DND-41 (cell line): ENCODE results near the gene NDOR1.

Source experiments
- ATAC-seq: fragments of 200-7000 bp; cut with Tn5 transposase; 3 replicates; pipeline ENCODE4 v1.9.1; 2021; ENCODE audit warnings: low read depth; ENCODE audit not compliant: insufficient read depth
- DNase-seq: peaks from one replicate; pipeline ENCODE4 v3.0.0-alpha.2; 2020
- H2AFZ ChIP-seq: 2 replicates; pipeline ENCODE4 v1.6.0; 2012; ENCODE audit warnings: low read depth, low read length
- H3K27ac ChIP-seq: 2 replicates; pipeline ENCODE4 v1.5.1; 2012; ENCODE audit warnings: low read length, inconsistent platforms
- H3K27me3 ChIP-seq: fragments of 200-600 bp; sonication (generic); 2 replicates; pipeline ENCODE4 v1.6.0; 2012; ENCODE audit warnings: low read length, mild to moderate bottlenecking, inconsistent platforms; ENCODE audit not compliant: insufficient read depth, poor library complexity
- H3K36me3 ChIP-seq: 2 replicates; pipeline ENCODE4 v1.5.1; 2012; ENCODE audit warnings: low read length, inconsistent platforms; ENCODE audit not compliant: insufficient read depth
- H3K4me1 ChIP-seq: 2 replicates; pipeline ENCODE4 v1.5.1; 2012; ENCODE audit warnings: mild to moderate bottlenecking, low read length; ENCODE audit not compliant: insufficient read depth
- H3K4me2 ChIP-seq: 2 replicates; pipeline ENCODE4 v1.6.0; 2012; ENCODE audit warnings: mild to moderate bottlenecking, moderate library complexity, low read length, inconsistent platforms; ENCODE audit not compliant: insufficient read depth
- H3K4me3 ChIP-seq, 2 experiments: fragments of 200-600 bp in 1 of 2; shearing (Covaris generic) in 1 of 2; 2 replicates each; pipeline ENCODE4 v1.5.1; 2012 to 2016; ENCODE audit warnings: inconsistent platforms in 2 of 2, low read length in 2 of 2, mild to moderate bottlenecking in 2 of 2, low read depth in 1 of 2, moderate library complexity in 1 of 2
- H3K79me2 ChIP-seq: 2 replicates; pipeline ENCODE4 v1.6.0; 2012; ENCODE audit warnings: low read length, inconsistent platforms; ENCODE audit not compliant: insufficient read depth
- H3K9ac ChIP-seq: 2 replicates; pipeline ENCODE4 v1.6.0; 2012; ENCODE audit warnings: low read depth, mild to moderate bottlenecking, inconsistent platforms, low read length, moderate library complexity
- H3K9me3 ChIP-seq: 2 replicates; pipeline ENCODE4 v1.5.1; 2012; ENCODE audit warnings: low read length, moderate library complexity, mild to moderate bottlenecking, inconsistent platforms; ENCODE audit not compliant: insufficient read depth, severe bottlenecking
- H4K20me1 ChIP-seq: 2 replicates; pipeline ENCODE4 v1.6.0; 2012; ENCODE audit warnings: low read length; ENCODE audit not compliant: insufficient read depth
- CTCF ChIP-seq: IDR thresholded peaks from 2 replicates; pipeline ENCODE4 v1.5.1; 2012; ENCODE audit warnings: borderline replicate concordance, low read length, moderate library complexity, mild to moderate bottlenecking; ENCODE audit not compliant: poor library complexity, severe bottlenecking; ENCODE audit errors: extremely low read depth
- EZH2 ChIP-seq: IDR thresholded peaks from 3 replicates; pipeline ENCODE4 v1.6.1; 2012; ENCODE audit warnings: borderline replicate concordance, low read depth, mild to moderate bottlenecking, moderate library complexity, low read length, inconsistent platforms; ENCODE audit not compliant: severe bottlenecking

Gene NDOR1

GRCh38 chr9:137165250-137165836, 40.2 kb upstream of the NDOR1 start:
- H3K27me3 ChIP-seq = peaks cover 28% of the 10 kb centered on the region
- no peaks in the 10 kb centered on the region for H3K9me3 ChIP-seq
- no peaks in the 10 kb centered on the region for H4K20me1 ChIP-seq
- no peak overlapping the region for H3K27ac ChIP-seq
- no peak overlapping the region for H2AFZ ChIP-seq
- H3K9ac ChIP-seq = no peak overlapping the region
- H3K36me3 ChIP-seq = no peaks in the 10 kb centered on the region
- TF ChIP-seq CTCF = no peak
- no peak for TF ChIP-seq EZH2
- ATAC-seq (no peak), DNase-seq (no peak)
- H3K4me2 ChIP-seq = no peak overlapping the region
- no peaks in the 10 kb centered on the region for H3K4me1 ChIP-seq
- no peaks in the 10 kb centered on the region for H3K79me2 ChIP-seq
- no peak overlapping the region for H3K4me3 ChIP-seq

GRCh38 chr9:137166380-137167229, 38.9 kb upstream of the NDOR1 start:
- H3K27me3 ChIP-seq = peaks cover 28% of the 10 kb centered on the region

GRCh38 chr9:137167277-137167746, 38.2 kb upstream of the NDOR1 start:
- Histone ChIP-seq H2AFZ (no peak overlapping the region), H3K4me3 (no peak overlapping the region), H3K4me2 (no peak overlapping the region), H3K9me3 (no peaks in the 10 kb centered on the region), H3K36me3 (no peaks in the 10 kb centered on the region), H3K9ac (no peak overlapping the region), H3K79me2 (no peaks in the 10 kb centered on the region), H3K27me3 (peaks cover 28% of the 10 kb centered on the region), H3K27ac (no peak overlapping the region), H4K20me1 (no peaks in the 10 kb centered on the region), H3K4me1 (no peaks in the 10 kb centered on the region)
- DNase-seq (no peak), ATAC-seq (peak; percentile 44; the same call in 1 of the 3 replicates)
- TF ChIP-seq CTCF = no peak
- TF ChIP-seq EZH2 = no peak

More at GRCh38 chr9:137166380-137167229, 38.9 kb upstream of the NDOR1 start:
- no peaks in the 10 kb centered on the region for H4K20me1 ChIP-seq
- no peak for ATAC-seq
- no peaks in the 10 kb centered on the region for H3K79me2 ChIP-seq
- no peaks in the 10 kb centered on the region for H3K36me3 ChIP-seq
- no peak overlapping the region for H3K4me2 ChIP-seq
- TF ChIP-seq EZH2 (no peak), CTCF (no peak)
- no peaks in the 10 kb centered on the region for H3K9me3 ChIP-seq
- no peak overlapping the region for H3K4me3 ChIP-seq
- H3K9ac ChIP-seq = no peak overlapping the region
- no peak overlapping the region for H3K27ac ChIP-seq
- no peaks in the 10 kb centered on the region for H3K4me1 ChIP-seq
- DNase-seq = no peak
- no peak overlapping the region for H2AFZ ChIP-seq
